HepG2 (cell line): ENCODE measurements around the gene NOTCH2. TPM values are rescaled to one million over a fixed set of nuclear protein-coding genes. Genes with fewer than 3 reads are reported as not detected.

Source experiments
- ATAC-seq: fragments of 200-7000 bp; cut with Tn5 transposase; 3 replicates; pipeline ENCODE4 v1.9.1; 2020; ENCODE audit warnings: mild to moderate bottlenecking, moderate library complexity
- BruUV-seq: library from RNA; stranded (reverse); fragments of 400-500 nt; replicated peaks from 2 replicates; lab custom pipeline; 2021; lab: Mats Ljungman, UMichigan
- CTCF ChIA-PET: fragments of 300-600 bp; formaldehyde crosslinking; extraction: SDS; loops from one replicate; lab custom pipeline; 2021; ENCODE audit warnings: low total read pairs, inconsistent platforms, low intra/inter-chr PET ratio; lab: Yijun Ruan, JAX
- POLR2A ChIA-PET: fragments of 350-600 bp; sonication (Branson Sonifier 250); formaldehyde crosslinking; loops from one replicate; lab custom pipeline; 2020; ENCODE audit warnings: antibody characterized with exemption, inconsistent platforms; lab: Yijun Ruan, JAX
- DNase-seq: peaks from one replicate; pipeline ENCODE4 v3.0.0-alpha.2; 2015; ENCODE audit warnings: low spot score
- FAIRE-seq: peaks from 3 replicates; lab custom pipeline; 2011; peaks lifted over from hg19 to GRCh38; lab: Jason Lieb, UNC
- H2AFZ ChIP-seq: one replicate; pipeline ENCODE4 v1.6.1; 2011; ENCODE audit warnings: low read length, inconsistent platforms
- H3K27ac ChIP-seq: fragments of 300-600 bp; 3 replicates; pipeline ENCODE4 v1.8.0; 2011; ENCODE audit warnings: mixed run types, mild to moderate bottlenecking, mixed read lengths, low read length, inconsistent platforms; ENCODE audit not compliant: insufficient read depth; ENCODE audit errors: extremely low read length
- H3K27me3 ChIP-seq, 2 experiments: fragments of 200-600 bp in 1 of 2; 2 replicates in 1 of 2; 3 replicates in 1 of 2; pipeline versions ENCODE4 v1.6.0 to v1.8.0; 2011; ENCODE audit warnings: low read length in 2 of 2, mild to moderate bottlenecking in 2 of 2, moderate library complexity in 2 of 2, inconsistent platforms in 1 of 2; ENCODE audit not compliant: insufficient read depth in 2 of 2, control insufficient read depth in 1 of 2
- H3K36me3 ChIP-seq, 2 experiments: fragments of 200-600 bp in 1 of 2; replicated peaks in 1 of 2; 2 replicates in 1 of 2; 3 replicates in 1 of 2; pipeline versions ENCODE4 v1.5.1 to v1.8.0; 2011; ENCODE audit warnings: low read length in 2 of 2, inconsistent platforms in 1 of 2; ENCODE audit not compliant: insufficient read depth in 2 of 2, control insufficient read depth in 1 of 2
- H3K4me1 ChIP-seq: 2 replicates; pipeline ENCODE4 v1.5.1; 2012; ENCODE audit warnings: low read length, inconsistent platforms; ENCODE audit not compliant: insufficient read depth
- H3K4me2 ChIP-seq: 2 replicates; pipeline ENCODE4 v1.6.0; 2011; ENCODE audit warnings: low read depth, low read length, inconsistent platforms
- H3K4me3 ChIP-seq, 3 experiments: fragments of 200-600 bp in 1 of 3; sonication (generic), shearing (Covaris generic) in 1 of 3; replicated peaks in 1 of 3; 2 replicates each; pipeline ENCODE4 v1.5.1; 2011 to 2016; ENCODE audit warnings: low read length in 3 of 3, inconsistent platforms in 2 of 3, low read depth in 2 of 3, mild to moderate bottlenecking in 2 of 3, control low read depth in 1 of 3, mixed read lengths in 1 of 3; ENCODE audit not compliant: insufficient read depth in 1 of 3
- H3K79me2 ChIP-seq: one replicate; pipeline ENCODE4 v1.6.1; 2011; ENCODE audit warnings: low read length, inconsistent platforms; ENCODE audit not compliant: insufficient read depth
- H3K9ac ChIP-seq: 2 replicates; pipeline ENCODE4 v1.6.0; 2011; ENCODE audit warnings: mild to moderate bottlenecking, low read depth, low read length, inconsistent platforms; ENCODE audit not compliant: insufficient read depth
- H3K9me3 ChIP-seq: 2 replicates; pipeline ENCODE4 v1.5.1; 2012; ENCODE audit warnings: mild to moderate bottlenecking, low read length
- H4K20me1 ChIP-seq: 2 replicates; pipeline ENCODE4 v1.6.0; 2011; ENCODE audit warnings: inconsistent platforms, mild to moderate bottlenecking, low read length, moderate library complexity; ENCODE audit not compliant: insufficient read depth
- HBP1 ChIP-seq: IDR thresholded peaks from 2 replicates; pipeline ENCODE4 v1.6.1; 2016; ENCODE audit warnings: low read depth, control low read depth
- HNF1A ChIP-seq, 2 experiments: sonication (generic) in 1 of 2; formaldehyde crosslinking in 1 of 2; IDR thresholded peaks; 2 replicates each; pipeline versions ENCODE4 v1.4.0 to v1.6.1; 2016 to 2020; ENCODE audit warnings: borderline replicate concordance in 1 of 2, low read depth in 1 of 2, mild to moderate bottlenecking in 1 of 2, missing genetic modification reagents in 1 of 2
- ISL2 ChIP-seq: sonication (generic); formaldehyde crosslinking; IDR thresholded peaks from 2 replicates; pipeline ENCODE4 v1.5.0; 2020; ENCODE audit warnings: missing genetic modification reagents
- MATR3 ChIP-seq: sonication (generic); formaldehyde crosslinking; IDR thresholded peaks from 2 replicates; pipeline ENCODE4 v1.4.0; 2020; ENCODE audit warnings: missing genetic modification reagents
- NFE2L2 ChIP-seq: fragments of 150-350 bp; IDR thresholded peaks from 2 replicates; pipeline ENCODE4 v1.6.1; 2014; ENCODE audit warnings: low read length
- NFYC ChIP-seq: IDR thresholded peaks from 2 replicates; pipeline ENCODE4 v1.6.1; 2016; ENCODE audit warnings: missing genetic modification reagents, missing compliant biosample characterization
- WGBS: methylation state at CpG from one replicate; pipeline ENCODE4 v1.1.6; 2017; ENCODE audit warnings: low lambda C conversion rate; 5-methylcytosine and 5-hydroxymethylcytosine counted together
- in situ Hi-C: cut with HindIII; loops from 2 replicates; pipeline ENCODE4 v1.10.0; 2017; ENCODE audit warnings: low pct_unique_long_range_greater_than_20kb; ENCODE audit not compliant: extremely low pct_ligation_motif_present
- intact Hi-C: fragments of 100-400 bp; cut with micrococcal nuclease; formaldehyde crosslinking; loops from one replicate; pipeline ENCODE4 v1.10.0; 2022; ENCODE audit not compliant: unreplicated experiment
- polyA plus RNA-seq, 8 experiments: library from polyadenylated mRNA; depleted of rRNA in 3 of 8; stranded (reverse) in 7 of 8; unstranded in 1 of 8; fragments of >200 nt; fragmentation: Illumina TruSeq in 4 of 8; extraction: Trizol in 4 of 8; gene quantifications; 2 replicates each; pipeline versions ENCODE4 v1.2.1 to v1.2.3, GENCODE V29; 2011 to 2016; ENCODE audit warnings: low read depth in 4 of 8, missing spikeins in 1 of 8, mixed read lengths in 1 of 8; ENCODE audit not compliant: insufficient read depth in 1 of 8
- total RNA-seq, 5 experiments: library from RNA; depleted of rRNA; stranded (reverse); fragments of >200 nt; fragmentation: Illumina TruSeq; extraction: Trizol; gene quantifications; 2 replicates each; pipeline ENCODE4 v1.2.3, GENCODE V29; 2016; ENCODE audit warnings: low read depth in 1 of 5

Gene NOTCH2
- total and polyA plus RNA-seq, 2 of the 13 experiments (the other 11 are each of a cell fraction or from before 2014, with no cell fraction given), result 4.0 to 11.4 TPM

DNA sequence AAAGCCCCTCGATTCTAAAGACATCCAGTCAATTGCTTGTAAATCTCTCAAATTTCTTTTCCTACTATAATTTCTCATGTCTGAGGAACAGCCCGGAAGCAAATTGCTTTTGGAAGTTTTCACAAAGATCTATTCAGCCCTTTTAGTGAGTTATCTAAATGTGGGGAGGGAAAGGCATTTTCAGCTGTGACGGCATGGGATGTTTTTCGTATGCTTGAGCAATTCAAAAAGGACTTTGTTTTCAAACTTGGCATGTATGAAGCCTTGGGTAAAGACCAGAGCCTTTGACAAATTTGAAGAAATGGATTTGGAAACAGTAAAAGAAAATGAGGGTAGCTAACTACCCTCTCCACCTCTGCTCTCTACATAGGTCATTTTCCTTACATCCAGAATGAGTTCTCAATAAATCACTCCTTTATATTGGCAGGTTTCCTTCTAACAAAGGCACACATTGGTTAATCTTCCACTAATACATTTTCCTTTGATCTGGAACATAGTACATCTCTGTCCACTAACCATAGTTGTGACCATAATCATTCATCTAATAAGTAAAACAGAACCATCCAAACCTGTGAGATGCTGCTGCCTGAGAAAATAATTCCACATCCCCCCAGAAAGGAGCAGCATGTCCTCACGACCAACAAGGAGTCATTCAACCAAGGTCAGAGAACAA is 107.0 kb downstream of the NOTCH2 start (continued):
- TF ChIP-seq HNF1A (IDR thresholded peaks at IDR 0.05; ENCODE audit: low read depth), result peak; percentile 42; the same call in 1 of the 2 replicates
- peak; percentile 24; the same call in 1 of the 2 replicates for TF ChIP-seq HNF1A (CRISPR knock-in tag; IDR thresholded peaks at IDR 0.05; ENCODE audit: borderline replicate concordance)
- TF ChIP-seq NFE2L2, result no peak
- 0 out of 2 replicates have a peak, but pooled peaks have one; percentile 23 for TF ChIP-seq ISL2 (CRISPR knock-in tag)
- no peak for TF ChIP-seq HBP1
- no peak for TF ChIP-seq NFYC (CRISPR knock-in tag)

GRCh38 chr1:119960501-119960900 is 109.0 kb downstream of the NOTCH2 start:
- DNase-seq (no peak), FAIRE-seq (no peak), ATAC-seq (no peak)
- Histone ChIP-seq H3K4me2 (no peak overlapping the region), H2AFZ (no peak overlapping the region), H3K4me3 (no peak overlapping the region), H3K27me3 (no peaks in the 10 kb centered on the region), H3K9ac (no peak overlapping the region), H3K27ac (no peak overlapping the region), H3K36me3 (peaks cover 1 to 5% of the 10 kb centered on the region in 2 experiments; a peak in 3 of 5 replicates), H3K9me3 (no peaks in the 10 kb centered on the region), H3K4me1 (peaks cover 57% of the 10 kb centered on the region), H4K20me1 (no peaks in the 10 kb centered on the region), H3K79me2 (no peaks in the 10 kb centered on the region)
- CTCF ChIA-PET, result no interaction called here
- no TSS peak for BruUV-seq
- POLR2A ChIA-PET, result no interaction called here
- 98% methylated on average over 4 of the region's 4 CpGs for WGBS
- intact Hi-C loops, result loop anchor here (10.0 kb wide), 1 partner anchor 156 kb away; no protein-coding TSS in a partner anchor
- no peak for TF ChIP-seq MATR3 (CRISPR knock-in tag)
- in situ Hi-C loops, result loop anchor here (10.0 kb wide), 1 partner anchor 86 kb away; no protein-coding TSS in a partner anchor
